Hematopoietic multipotent progenitor cell treated with erythropoietin and hydrocortisone succinate and interleukin-3 and kit ligand, for 17 days (in vitro differentiated cells): ENCODE data around the gene PALD1.
"Not testable (repeated sequence)": the region's sequence is repeated elsewhere in the genome, so short reads cannot be mapped to it uniquely, and the experiment has no call there.

Experiments used
- DNase-seq: peaks from one replicate; pipeline ENCODE4 v3.0.0-alpha.2; 2015; ENCODE audit warnings: low spot score

PALD1 gene

GRCh38 chr10:70575486-70575873 is 96.9 kb downstream of the PALD1 start:
- no peak for DNase-seq

- peak; percentile 31 for DNase-seq
Measured at GRCh38 chr10:70575874-70576802, 97.6 kb downstream of the PALD1 start.

- no peak for DNase-seq
Measured at GRCh38 chr10:70576803-70577517, 98.4 kb downstream of the PALD1 start.

DNA sequence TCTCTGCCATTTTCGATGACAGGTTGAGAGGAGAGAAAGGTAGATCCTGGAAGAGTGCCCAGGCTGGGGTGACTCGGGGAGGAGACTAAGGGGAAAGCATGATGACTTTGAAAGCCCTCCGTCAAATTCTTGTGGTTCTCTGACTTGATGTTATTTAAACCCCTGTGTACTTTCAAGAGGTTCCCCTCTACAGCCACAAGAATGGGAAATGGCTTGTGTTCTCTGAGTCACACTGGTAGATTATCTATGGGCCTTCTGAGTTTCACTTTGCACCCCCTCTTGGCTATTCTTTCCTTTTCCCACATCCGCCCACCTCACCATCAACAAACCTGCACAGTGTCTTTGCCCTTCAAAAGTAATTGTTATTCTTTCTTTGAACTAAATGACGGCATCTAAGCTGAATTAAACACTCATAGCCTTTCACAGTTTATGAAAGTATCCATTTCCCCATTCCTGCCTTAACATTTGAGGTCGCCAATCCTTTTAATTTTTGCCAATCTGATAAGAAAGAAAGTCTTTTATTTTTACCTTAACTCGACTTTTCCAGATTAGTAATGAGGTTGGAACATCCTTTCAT is 99.9 kb downstream of the PALD1 start:
- DNase-seq, result no peak

GRCh38 chr10:70579234-70580002 is 100.9 kb downstream of the PALD1 start:
- no peak for DNase-seq

DNA sequence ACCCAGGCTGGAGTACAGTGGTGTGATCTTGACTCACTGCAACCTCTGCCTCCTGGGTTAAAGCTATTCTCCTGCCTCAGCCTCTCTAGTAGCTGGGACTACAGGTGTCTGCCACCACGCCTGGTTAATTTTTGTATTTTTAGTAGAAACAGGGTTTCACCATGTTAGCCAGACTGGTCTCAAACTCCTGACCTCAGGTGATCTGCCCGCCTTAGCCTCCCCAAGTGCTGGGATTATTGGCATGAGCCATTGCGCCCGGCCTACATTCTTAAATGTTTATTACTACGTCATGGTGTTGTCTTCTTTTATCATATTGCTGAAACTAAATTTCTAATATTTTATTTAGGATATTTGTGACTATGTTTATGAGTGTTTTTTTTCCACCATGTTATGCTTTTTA is 102.6 kb downstream of the PALD1 start:
- not testable (repeated sequence) for DNase-seq

DNA sequence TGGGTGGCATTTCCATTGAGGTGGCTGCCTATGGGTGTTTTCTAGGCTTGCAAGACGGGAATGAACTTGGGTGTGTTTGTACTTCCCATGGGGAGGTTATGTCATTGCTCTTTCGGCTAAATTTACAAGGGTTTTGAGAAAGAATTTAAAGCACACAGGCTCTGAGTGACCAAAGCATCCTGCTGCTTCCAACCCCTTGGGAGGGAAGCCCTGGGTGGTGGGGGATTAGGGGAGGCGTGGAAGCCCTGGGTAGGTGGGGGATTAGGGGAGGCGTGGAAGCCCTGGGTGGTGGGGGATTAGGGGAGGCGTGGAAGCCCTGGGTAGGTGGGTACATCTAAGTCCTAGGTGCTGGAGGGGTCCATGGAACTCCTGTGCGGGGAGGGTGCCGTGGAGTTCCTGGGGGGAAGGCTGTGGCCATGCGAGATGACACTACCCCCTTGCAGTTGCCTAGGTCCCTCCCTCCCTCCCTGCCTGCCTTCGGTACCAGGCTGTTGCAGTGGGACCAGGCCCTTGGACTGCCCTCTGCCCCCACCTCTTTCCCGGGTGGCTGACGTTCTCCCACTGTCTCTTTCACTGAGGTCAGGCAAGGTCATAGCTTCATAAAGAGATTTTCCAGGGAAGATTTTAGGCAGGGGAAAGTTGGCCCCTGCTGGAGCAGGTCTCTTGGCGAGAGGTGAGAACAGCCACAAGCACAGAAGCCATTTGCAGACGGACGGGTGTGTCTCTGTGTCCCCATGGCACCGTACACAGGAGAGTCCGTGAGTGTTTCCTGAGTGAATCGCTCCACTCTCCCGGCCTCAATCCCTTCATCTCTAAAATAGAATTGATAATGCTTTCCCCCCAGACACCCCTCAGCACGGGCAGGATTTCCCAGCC is 104.5 kb downstream of the PALD1 start:
- DNase-seq, result no peak

DNA sequence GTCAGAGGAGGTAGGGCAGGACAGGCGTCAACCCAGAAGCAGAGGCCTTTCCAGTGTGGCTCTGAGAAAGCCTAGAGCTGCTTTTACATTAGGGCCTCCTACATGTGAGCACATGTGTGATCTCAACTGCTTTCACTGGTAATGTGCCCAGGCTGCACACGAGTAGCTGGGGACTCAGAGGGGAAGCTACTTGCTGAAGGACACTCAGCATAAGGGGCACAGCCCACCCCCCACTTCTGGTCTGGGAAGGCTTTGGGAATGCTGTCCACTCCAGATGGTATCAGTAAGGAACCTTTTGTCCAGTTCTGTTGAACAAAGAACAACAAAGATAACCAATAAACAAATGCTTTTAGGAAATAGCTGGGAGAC is 105.1 kb downstream of the PALD1 start:
- DNase-seq, result no peak

DNA sequence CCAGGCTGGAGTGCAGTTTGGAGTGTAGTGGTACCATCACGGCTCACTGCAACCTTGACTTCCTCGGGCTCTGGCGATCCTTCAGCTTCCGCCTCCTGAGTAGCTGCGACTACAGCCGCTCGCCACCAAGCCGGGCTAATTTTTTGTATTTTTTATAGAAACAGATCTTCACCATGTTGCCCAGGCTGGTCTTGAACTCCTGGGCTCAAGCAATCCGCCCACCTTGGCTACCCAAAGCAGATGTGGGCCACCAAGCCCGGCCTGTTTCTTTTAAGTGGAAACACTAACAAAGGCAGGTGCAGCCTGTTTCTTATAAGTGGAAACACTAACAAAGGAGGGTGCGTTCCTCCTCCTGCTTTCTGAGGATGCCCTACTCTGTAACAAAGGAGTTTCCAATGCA is 105.8 kb downstream of the PALD1 start:
- DNase-seq, result no peak

DNA sequence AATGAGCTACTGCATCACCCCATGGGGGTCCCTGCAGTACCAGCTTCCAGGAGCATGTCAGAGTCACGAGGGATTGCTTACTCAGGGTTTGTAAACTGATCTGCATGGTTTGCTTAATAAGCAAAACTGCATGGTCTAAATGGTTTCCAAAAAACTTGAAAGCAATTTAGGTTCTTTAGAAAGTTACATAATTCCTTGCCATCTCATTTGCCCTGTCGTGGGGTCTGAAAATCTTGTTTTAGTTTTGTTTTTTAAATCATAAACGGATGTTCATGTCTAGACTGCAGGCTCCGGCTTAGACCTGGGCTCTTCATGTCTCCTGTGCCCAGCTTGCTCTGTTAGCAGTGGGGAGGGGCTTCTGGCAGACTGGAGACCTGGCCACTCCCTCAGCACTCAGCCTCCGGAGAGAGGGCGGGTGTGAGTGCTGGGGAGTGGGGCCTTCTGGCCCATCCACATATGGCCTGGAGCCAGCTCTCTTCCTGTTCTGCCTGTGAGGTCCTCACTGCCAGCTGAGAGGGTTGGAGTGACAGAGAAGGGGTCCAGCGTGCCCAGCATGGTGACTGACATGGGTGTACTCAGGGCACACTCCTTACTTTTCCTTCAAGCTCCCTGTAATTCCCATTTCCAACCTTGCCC is 106.5 kb downstream of the PALD1 start:
- DNase-seq, result no peak

DNA sequence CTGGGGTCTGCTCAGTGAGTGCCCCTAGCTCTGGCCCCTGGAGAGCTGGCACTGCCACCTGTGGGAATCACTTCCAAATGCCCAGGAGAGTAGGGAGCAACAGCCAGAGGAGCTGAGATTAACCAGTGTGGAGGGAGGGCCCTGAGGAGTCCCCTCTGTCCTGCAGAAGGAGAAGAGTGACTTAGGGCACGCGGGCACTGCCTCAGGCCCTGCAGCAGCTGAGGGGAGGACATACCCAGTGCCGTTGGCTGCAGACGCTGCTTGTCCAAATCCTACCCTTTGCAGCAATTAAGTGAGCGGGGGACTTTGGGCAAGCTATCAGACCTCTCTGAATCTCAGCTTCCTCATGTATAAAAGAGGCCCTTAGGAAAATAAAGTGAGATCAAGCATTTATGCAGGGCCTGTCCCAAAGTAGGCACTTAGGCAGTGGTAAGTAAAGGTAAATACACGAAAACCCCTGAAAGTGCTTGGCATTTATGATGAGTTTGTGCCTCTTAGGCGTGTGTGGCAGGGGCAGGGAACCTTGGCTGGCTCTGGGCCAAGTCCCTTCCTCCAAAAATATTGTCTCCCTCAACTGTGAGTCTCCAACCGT is 107.1 kb downstream of the PALD1 start:
- no peak for DNase-seq

- DNase-seq, result no peak
Measured at GRCh38 chr10:70586348-70586930, 107.9 kb downstream of the PALD1 start.

GRCh38 chr10:70587045-70587658 is 108.6 kb downstream of the PALD1 start:
- no peak for DNase-seq

- no peak for DNase-seq
Measured at GRCh38 chr10:70588255-70588654, 109.7 kb downstream of the PALD1 start.

DNA sequence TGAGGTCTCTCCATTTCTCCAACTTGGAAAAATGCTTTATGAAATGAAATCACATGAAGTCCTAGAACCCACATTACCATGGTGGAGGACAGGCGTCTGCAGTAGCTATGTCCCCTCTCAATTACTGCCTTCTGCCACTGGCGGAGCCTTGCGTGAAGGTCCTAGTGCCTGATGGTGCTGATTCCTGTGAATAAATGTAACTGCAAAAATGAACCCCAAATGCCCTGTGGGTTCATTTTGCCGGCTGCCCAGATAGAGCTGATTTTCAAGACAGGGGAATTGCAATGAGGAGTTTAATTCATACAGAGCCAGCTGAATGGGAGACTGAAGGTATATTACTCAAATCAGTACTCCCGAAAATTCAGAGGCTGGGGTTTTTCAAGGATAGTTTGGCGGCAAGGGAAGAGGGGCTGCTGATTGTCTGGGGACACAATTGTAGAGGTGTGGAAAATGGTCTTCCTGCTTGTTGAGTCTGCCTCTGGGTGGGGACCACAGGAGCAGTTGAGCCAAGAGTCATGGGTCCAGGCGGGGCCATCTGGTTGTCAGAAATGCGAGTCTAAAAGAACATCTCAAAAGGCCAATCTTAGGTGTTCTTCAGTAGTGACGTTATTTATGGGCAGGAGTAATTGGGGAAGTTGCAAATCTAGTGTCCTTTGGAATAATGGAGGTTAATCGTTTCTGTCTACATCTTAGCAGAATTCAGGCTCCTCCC is 110.4 kb downstream of the PALD1 start:
- no peak for DNase-seq

DNA sequence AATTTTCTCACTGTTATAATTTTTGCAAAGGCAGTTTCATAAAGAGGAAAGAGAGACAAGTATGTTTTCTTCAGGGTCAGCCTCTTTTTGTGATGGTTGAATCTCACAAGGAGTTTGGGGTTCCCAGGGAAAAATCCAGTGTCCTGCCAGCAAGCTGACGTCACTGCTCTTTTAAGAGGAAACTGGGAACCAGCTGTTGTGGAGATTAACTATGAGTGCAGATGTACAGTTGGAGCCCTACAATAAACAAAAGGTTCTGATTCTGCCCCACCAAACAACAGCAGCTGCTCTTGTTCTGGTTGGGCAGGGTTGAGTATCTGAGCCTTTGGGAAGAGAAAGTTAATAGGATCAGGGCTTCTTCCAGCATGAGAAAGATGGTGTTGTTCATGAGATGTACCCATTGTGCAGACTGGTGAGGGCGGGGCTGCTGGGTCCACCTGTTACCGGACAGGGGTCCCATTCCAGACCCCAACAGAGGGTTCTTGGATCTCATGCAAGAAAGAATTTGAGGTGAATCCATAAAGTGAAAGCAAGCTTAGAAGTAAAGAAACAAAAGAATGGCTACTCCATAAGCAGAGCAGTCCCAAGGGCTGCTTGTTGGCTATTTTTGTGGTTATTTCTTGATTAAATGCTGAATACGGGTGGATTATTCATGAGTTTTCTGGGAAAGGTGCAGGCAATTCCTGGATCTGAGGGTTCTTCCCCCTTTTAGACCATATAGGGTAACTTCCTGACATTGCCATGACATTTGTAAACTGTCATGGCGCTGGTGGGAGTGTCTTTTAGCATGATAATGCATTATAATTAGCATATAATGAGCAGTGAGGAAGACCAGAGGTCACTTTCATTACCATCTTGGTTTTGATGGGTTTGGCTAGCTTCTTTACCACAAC is 111.4 kb downstream of the PALD1 start:
- no peak for DNase-seq

GRCh38 chr10:70590655-70591416 is 112.3 kb downstream of the PALD1 start:
- DNase-seq, result no peak
